Stimulated activated CD4-positive, alpha-beta T cell treated with anti-CD3 and anti-CD28 coated beads, TNF-alpha, amount 100 ng/mL, for 1 hour (primary cell): ENCODE results near the gene LYSMD4.

Source experiments
- DNase-seq, 3 donors: peaks; one replicate each; pipeline ENCODE4 v3.0.0-alpha.2; 2020; ENCODE audit warnings: low read depth in 3 of 3, low spot score in 1 of 3

Gene LYSMD4

GRCh38 chr15:99706557-99707303, 26.5 kb downstream of the LYSMD4 start:
- no peak for DNase-seq

DNA sequence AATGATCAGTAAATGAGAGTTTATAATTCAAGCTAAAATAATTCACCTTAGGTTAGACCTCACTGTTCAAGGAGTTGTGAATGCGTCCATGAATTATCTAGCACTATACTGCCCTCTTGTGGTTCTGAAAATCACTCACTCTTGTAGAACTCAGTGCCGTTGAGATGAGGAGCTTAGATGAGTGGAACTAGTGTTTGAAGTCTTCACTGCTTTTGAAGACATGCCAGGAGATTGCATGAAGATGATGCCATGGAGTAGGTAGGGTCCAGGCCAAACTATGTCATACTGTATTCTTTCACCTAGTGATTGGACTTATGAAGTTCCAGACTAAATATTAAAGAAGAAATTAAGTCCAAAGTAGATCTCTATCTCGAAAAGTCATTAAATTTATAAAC, 28.8 kb downstream of the LYSMD4 start:
- DNase-seq = no peak

- no peak for DNase-seq
These were observed 29.4 kb downstream of the LYSMD4 start for GRCh38 chr15:99703603-99704443.

GRCh38 chr15:99702895-99703602, 30.2 kb downstream of the LYSMD4 start:
- no peak for DNase-seq

- no peak for DNase-seq
These were observed 37.1 kb downstream of the LYSMD4 start for GRCh38 chr15:99696096-99696495.

DNA sequence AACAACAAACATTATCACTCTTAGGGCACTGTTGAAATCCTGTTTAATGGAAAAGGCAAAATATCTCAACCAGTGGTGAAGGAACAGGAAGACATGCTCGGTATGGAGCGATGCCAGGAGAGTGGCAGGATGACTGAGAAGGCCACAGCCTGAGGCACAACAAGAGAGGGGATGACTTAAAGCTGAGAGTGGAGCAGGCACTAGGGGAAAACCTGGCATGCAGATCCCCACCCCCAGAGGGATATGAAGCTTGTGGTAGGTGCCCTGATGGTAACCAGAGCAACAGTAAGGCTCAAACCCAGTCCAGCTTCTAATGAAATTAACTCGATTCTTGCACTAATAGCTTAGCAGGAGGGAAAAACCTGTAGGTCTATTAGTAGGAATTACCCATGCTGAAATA, 40.4 kb downstream of the LYSMD4 start:
- DNase-seq = no peak

DNA sequence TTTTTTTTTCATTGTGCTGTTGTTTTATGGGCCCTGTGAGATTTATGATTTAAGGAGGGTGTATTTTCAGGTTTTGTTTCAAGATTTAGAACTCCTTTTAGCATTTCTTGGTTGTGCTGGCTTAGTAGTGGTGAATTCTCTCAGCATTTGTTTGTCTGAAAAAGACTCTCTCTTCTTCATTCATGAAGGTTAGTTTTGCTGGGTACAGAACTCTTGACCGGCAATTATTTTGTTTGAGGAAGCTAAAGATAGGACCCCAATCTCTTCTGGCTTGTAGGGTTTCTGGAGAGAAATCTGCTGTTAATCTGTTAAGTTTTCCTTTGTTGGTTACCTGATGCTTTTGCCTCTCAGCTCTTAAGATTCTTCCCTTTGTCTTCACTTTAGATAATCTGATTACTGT, 46.9 kb downstream of the LYSMD4 start:
- DNase-seq = no peak

GRCh38 chr15:99683000-99683670, 50.1 kb downstream of the LYSMD4 start:
- no peak for DNase-seq

DNA sequence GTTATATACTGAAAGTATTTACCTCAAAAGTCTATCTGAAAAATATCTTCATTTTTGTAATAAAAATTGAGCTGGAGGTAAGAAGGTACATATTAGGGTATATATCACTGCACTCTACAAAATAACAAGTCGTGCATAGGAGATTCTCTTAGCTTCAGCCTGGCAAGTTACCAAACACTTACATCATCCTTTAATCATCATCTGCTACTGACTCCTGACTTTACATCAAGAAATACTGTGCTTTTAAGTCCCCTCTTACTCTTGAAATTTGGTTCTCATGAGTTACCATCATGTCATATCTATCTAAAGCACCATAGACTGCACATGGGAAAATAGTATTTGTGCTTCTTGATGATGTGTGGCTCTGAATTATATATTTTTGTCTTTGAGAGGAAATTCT, 50.8 kb downstream of the LYSMD4 start:
- DNase-seq = no peak

GRCh38 chr15:99681990-99682389, 51.2 kb downstream of the LYSMD4 start:
- DNase-seq = no peak

- DNase-seq = no peak
These were observed 53.0 kb downstream of the LYSMD4 start for GRCh38 chr15:99680276-99680675.

DNA sequence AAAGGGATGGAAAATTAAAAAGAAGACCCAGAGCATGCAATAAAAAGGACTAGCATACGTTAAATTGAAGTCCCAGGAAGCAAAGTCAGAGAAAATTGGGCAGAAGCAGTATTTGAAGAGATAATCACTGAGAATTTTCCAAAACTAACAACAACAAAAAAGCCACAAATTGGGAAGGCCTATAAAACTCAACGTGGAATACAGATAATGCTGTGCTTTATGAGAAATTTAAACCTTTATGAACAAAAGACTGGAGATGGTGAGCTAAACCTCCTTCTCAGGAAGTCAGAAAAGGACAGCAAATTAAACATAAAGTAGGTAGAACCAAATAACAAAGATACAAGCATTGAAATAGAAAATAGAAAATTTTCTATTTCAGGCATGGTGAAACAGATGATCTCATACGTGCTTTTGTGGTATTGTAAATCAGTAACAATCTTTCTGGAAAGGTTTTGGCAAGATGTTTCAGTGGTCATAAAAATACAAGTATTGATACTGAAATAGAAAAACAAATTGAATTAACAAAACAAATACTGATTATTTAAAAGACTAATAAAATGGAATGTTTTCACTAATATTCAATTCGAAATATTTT, 55.6 kb downstream of the LYSMD4 start:
- no peak for DNase-seq
